GM12878 (cell line): ENCODE measurements around the gene CD34. TPM values are rescaled to one million over a fixed set of nuclear protein-coding genes. Genes with fewer than 3 reads are reported as not detected.

ENCODE experiments used
- ATAC-seq: fragments of 200-7000 bp; cut with Tn5 transposase; 3 replicates; pipeline ENCODE4 v1.9.1; 2020; ENCODE audit warnings: mild to moderate bottlenecking, moderate library complexity
- BruUV-seq: library from RNA; stranded (reverse); fragments of 400-500 nt; replicated peaks from 2 replicates; lab custom pipeline; 2021; lab: Mats Ljungman, UMichigan
- CTCF ChIA-PET: fragments of 300-600 bp; sonication (Branson Sonifier 250); formaldehyde crosslinking; extraction: SDS; loops from one replicate; lab custom pipeline; 2021; ENCODE audit warnings: inconsistent platforms; lab: Yijun Ruan, JAX
- POLR2A ChIA-PET: fragments of 350-600 bp; formaldehyde crosslinking; extraction: SDS; loops from one replicate; lab custom pipeline; 2021; ENCODE audit warnings: inconsistent platforms; lab: Charles Lee
- RAD21 ChIA-PET: fragments of 300-600 bp; sonication (Branson Sonifier 250); formaldehyde crosslinking; loops from one replicate; lab custom pipeline; 2023; ENCODE audit warnings: antibody characterized with exemption; ENCODE audit not compliant: unreplicated experiment; lab: Charles Lee
- SMC1A ChIA-PET: fragments of 300-600 bp; sonication (Branson Sonifier 250); formaldehyde crosslinking; loops from one replicate; lab custom pipeline; 2023; ENCODE audit not compliant: unreplicated experiment, uncharacterized antibody; lab: Charles Lee
- DNase-seq: peaks from one replicate; pipeline ENCODE4 v3.0.0-alpha.2; 2011; ENCODE audit warnings: low read depth, low spot score
- FAIRE-seq: peaks from 3 replicates; lab custom pipeline; 2011; peaks lifted over from hg19 to GRCh38; lab: Jason Lieb, UNC
- H2AFZ ChIP-seq: 2 replicates; pipeline ENCODE4 v1.6.0; 2011; ENCODE audit warnings: low read depth, low read length, control low read depth; ENCODE audit not compliant: control insufficient read depth
- H3K27ac ChIP-seq: 2 replicates; pipeline ENCODE4 v1.5.1; 2011; ENCODE audit warnings: control low read depth; ENCODE audit not compliant: control insufficient read depth, insufficient read depth
- H3K27me3 ChIP-seq, 2 experiments: replicated peaks in 1 of 2; 2 replicates each; pipeline versions ENCODE4 v1.6.0 to v1.6.1; 2011; ENCODE audit warnings: low read length in 1 of 2; ENCODE audit not compliant: control insufficient read depth in 2 of 2, insufficient read depth in 2 of 2
- H3K36me3 ChIP-seq, 2 experiments: 2 replicates each; pipeline ENCODE4 v1.5.1; 2011; ENCODE audit warnings: low read length in 1 of 2; ENCODE audit not compliant: control insufficient read depth in 2 of 2, insufficient read depth in 2 of 2
- H3K4me1 ChIP-seq: 2 replicates; pipeline ENCODE4 v1.6.1; 2011; ENCODE audit warnings: mild to moderate bottlenecking, low read length, moderate library complexity, mixed read lengths; ENCODE audit not compliant: control insufficient read depth, insufficient read depth
- H3K4me2 ChIP-seq: 2 replicates; pipeline ENCODE4 v1.6.0; 2011; ENCODE audit warnings: control low read depth; ENCODE audit not compliant: control insufficient read depth, insufficient read depth
- H3K4me3 ChIP-seq: fragments of 200-600 bp; sonication (generic); 2 replicates; pipeline ENCODE4 v1.5.1; 2016
- H3K79me2 ChIP-seq: 2 replicates; pipeline ENCODE4 v1.6.0; 2011; ENCODE audit warnings: low read length; ENCODE audit not compliant: control insufficient read depth, insufficient read depth
- H3K9ac ChIP-seq: 2 replicates; pipeline ENCODE4 v1.8.0; 2011; ENCODE audit warnings: low read length, control low read depth, mixed read lengths; ENCODE audit not compliant: control insufficient read depth, insufficient read depth
- H3K9me3 ChIP-seq: replicated peaks from 3 replicates; pipeline ENCODE4 v1.5.1; 2011; ENCODE audit warnings: mild to moderate bottlenecking, low read length; ENCODE audit not compliant: control insufficient read depth, insufficient read depth
- H4K20me1 ChIP-seq: 2 replicates; pipeline ENCODE4 v1.6.0; 2011; ENCODE audit not compliant: control insufficient read depth, insufficient read depth
- CTCF ChIP-seq, 3 experiments: IDR thresholded peaks in 2 of 3; conservative IDR thresholded peaks in 1 of 3; 2 replicates each; pipeline ENCODE4 v1.5.1; 2011; ENCODE audit warnings: low read depth in 3 of 3, low read length in 3 of 3, mild to moderate bottlenecking in 3 of 3, control low read depth in 2 of 3, moderate library complexity in 2 of 3, inconsistent platforms in 1 of 3, mixed read lengths in 1 of 3; ENCODE audit not compliant: control insufficient read depth in 2 of 3, insufficient read depth in 1 of 3; ENCODE audit errors: extremely low read depth in 1 of 3
- EZH2 ChIP-seq: IDR thresholded peaks from 2 replicates; pipeline ENCODE4 v1.6.1; 2012; ENCODE audit warnings: low read depth, mild to moderate bottlenecking, control low read depth, inconsistent platforms, low read length, borderline replicate concordance; ENCODE audit not compliant: control insufficient read depth
- FOXK2 ChIP-seq: fragments of 450-650 bp; IDR thresholded peaks from 2 replicates; pipeline ENCODE4 v1.6.1; 2017; ENCODE audit warnings: mild to moderate bottlenecking, moderate library complexity
- GABPA ChIP-seq: IDR thresholded peaks from 2 replicates; pipeline ENCODE4 v1.6.1; 2014; ENCODE audit warnings: antibody characterized with exemption, low read depth, mild to moderate bottlenecking, inconsistent platforms
- IRF3 ChIP-seq: fragments of 450-650 bp; IDR thresholded peaks from 2 replicates; pipeline ENCODE4 v1.6.1; 2014; ENCODE audit warnings: mild to moderate bottlenecking
- JUNB ChIP-seq: IDR thresholded peaks from 2 replicates; pipeline ENCODE4 v1.6.1; 2016; ENCODE audit warnings: antibody characterized with exemption, mild to moderate bottlenecking
- KAT2A ChIP-seq: conservative IDR thresholded peaks from 2 replicates; pipeline ENCODE4 v1.6.1; 2011; ENCODE audit warnings: low read depth, low read length; ENCODE audit not compliant: control insufficient read depth
- KDM1A ChIP-seq: fragments of 200-600 bp; sonication (generic); IDR thresholded peaks from 2 replicates; pipeline ENCODE4 v1.6.1; 2016; ENCODE audit warnings: borderline replicate concordance
- MEF2A ChIP-seq: IDR thresholded peaks from 2 replicates; pipeline ENCODE4 v1.6.1; 2011; ENCODE audit warnings: low read depth, mild to moderate bottlenecking, low read length, moderate library complexity; ENCODE audit not compliant: insufficient read depth
- MLLT1 ChIP-seq: fragments of 450-650 bp; IDR thresholded peaks from 2 replicates; pipeline ENCODE4 v1.6.1; 2016; ENCODE audit warnings: mild to moderate bottlenecking
- PML ChIP-seq: IDR thresholded peaks from 2 replicates; pipeline ENCODE4 v1.6.1; 2012; ENCODE audit warnings: low read length, inconsistent platforms
- RFX5 ChIP-seq: IDR thresholded peaks from 2 replicates; pipeline ENCODE4 v1.6.1; 2011; ENCODE audit warnings: low read depth, low read length, improper control_type of control experiment
- SUZ12 ChIP-seq: fragments of 200-600 bp; sonication (generic); IDR thresholded peaks from one replicate; pipeline ENCODE4 v1.6.1; 2018; ENCODE audit warnings: antibody characterized with exemption, mild to moderate bottlenecking; ENCODE audit not compliant: unreplicated experiment
- TARDBP ChIP-seq: IDR thresholded peaks from 2 replicates; pipeline ENCODE4 v1.6.1; 2016; ENCODE audit warnings: borderline replicate concordance
- TCF12 ChIP-seq: IDR thresholded peaks from 2 replicates; pipeline ENCODE4 v1.6.1; 2011; ENCODE audit warnings: low read depth, mild to moderate bottlenecking, low read length
- ZBTB40 ChIP-seq: fragments of 450-650 bp; IDR thresholded peaks from 2 replicates; pipeline ENCODE4 v1.6.1; 2016; ENCODE audit warnings: mild to moderate bottlenecking, moderate library complexity, borderline replicate concordance
- WGBS: methylation state at CpG from one replicate; pipeline ENCODE4 v1.1.6; 2016; ENCODE audit warnings: low lambda C conversion rate; ENCODE audit not compliant: insufficient replicate concordance, insufficient coverage; ENCODE audit errors: missing lambda C conversion rate; 5-methylcytosine and 5-hydroxymethylcytosine counted together
- in situ Hi-C: fragments of 300-500 bp; cut with MboI; formaldehyde crosslinking; loops from 9 replicates; pipeline ENCODE4 v1.14.3; 2018; ENCODE audit warnings: mixed read lengths
- intact Hi-C: fragments of 100-400 bp; cut with micrococcal nuclease; formaldehyde crosslinking; loops from one replicate; pipeline ENCODE4 v1.14.2; 2022; ENCODE audit not compliant: unreplicated experiment
- polyA plus RNA-seq, 11 experiments: library from polyadenylated mRNA; depleted of rRNA in 4 of 11; unstranded in 6 of 11; stranded (reverse) in 5 of 11; fragments of >200 nt; fragmentation: Nextera tagmentation in 4 of 11; fragmentation: Illumina TruSeq in 1 of 11; extraction: Ambion mirVana in 4 of 11; extraction: Trizol in 1 of 11; gene quantifications; 1 replicate in 1 of 11; 2 replicates in 10 of 11; pipeline versions ENCODE4 v1.2.1 to v1.2.3, GENCODE V29; 2011 to 2016; ENCODE audit warnings: inconsistent platforms in 2 of 11, missing spikeins in 2 of 11, low read depth in 1 of 11
- total RNA-seq, 4 experiments: library from RNA; depleted of rRNA in 3 of 4; stranded (reverse); fragments of >200 nt in 3 of 4; fragmentation: Illumina TruSeq in 1 of 4; extraction: Trizol in 1 of 4; gene quantifications; 2 replicates each; pipeline versions ENCODE4 v1.2.1 to v1.2.3, GENCODE V29; 2013 to 2021

Gene CD34
- total and polyA plus RNA-seq, 10 of the 15 experiments (the other 5 are each of a cell fraction or from before 2014, with no cell fraction given) = under 0.01 to 0.08 (median 0.02) TPM; not detected in 6

GRCh38 chr1:207956986-207957385 is 46.1 kb upstream of the CD34 start:
- CTCF ChIA-PET = interaction anchor here (0.7 to 2.8 kb wide), 7 partner anchors 11 to 73 kb away, joined by 3 to 23 read pairs (median 4); no protein-coding TSS in a partner anchor
- FAIRE-seq = no peak

More at GRCh38 chr1:207956986-207957385, 46.1 kb upstream of the CD34 start:
- Histone ChIP-seq H3K36me3 (no peaks in the 10 kb centered on the region), H3K4me3 (no peak overlapping the region), H4K20me1 (no peaks in the 10 kb centered on the region), H3K9me3 (no peaks in the 10 kb centered on the region; the same call in 2 of the 3 replicates), H3K27ac (no peak overlapping the region), H2AFZ (no peak overlapping the region), H3K79me2 (no peaks in the 10 kb centered on the region), H3K27me3 (peaks cover 9 to 20% of the 10 kb centered on the region in 2 experiments), H3K9ac (no peak overlapping the region), H3K4me1 (no peaks in the 10 kb centered on the region), H3K4me2 (no peak overlapping the region)
- ChIA-PET RAD21 (interaction anchor here (1.0 to 2.1 kb wide), 3 partner anchors 60 to 128 kb away, joined by 3 to 5 read pairs (median 4); no protein-coding TSS in a partner anchor), POLR2A (no interaction called here), SMC1A (interaction anchor here (1.2 to 2.1 kb wide), 4 partner anchors 11 to 127 kb away, joined by 3 to 12 read pairs (median 4); no protein-coding TSS in a partner anchor)
- WGBS = 67% methylated on average over 4 of the region's 4 CpGs
- TF ChIP-seq TCF12 (no peak), CTCF (IDR thresholded peaks at IDR 0.05 in 2 of 3, conservative IDR thresholded peaks at IDR 0.05 in 1 of 3; ENCODE audit: control insufficient read depth in 2 of 3, extremely low read depth in 1 of 3, insufficient read depth in 1 of 3, low read depth in 3 of 3, low read length in 3 of 3) (no peak), EZH2 (no peak), RFX5 (no peak), TARDBP (no peak), IRF3 (no peak), FOXK2 (no peak), KDM1A (no peak), MLLT1 (no peak), JUNB (no peak), GABPA (no peak), MEF2A (no peak), PML (no peak), SUZ12 (no peak), KAT2A (no peak), ZBTB40 (no peak)
- intact Hi-C loops = no loop called here
- DNase-seq (no peak), ATAC-seq (no peak)
- BruUV-seq = no TSS peak
- in situ Hi-C loops = no loop called here
